Measurements from ENCODE around the gene TMEM98.

DNA sequence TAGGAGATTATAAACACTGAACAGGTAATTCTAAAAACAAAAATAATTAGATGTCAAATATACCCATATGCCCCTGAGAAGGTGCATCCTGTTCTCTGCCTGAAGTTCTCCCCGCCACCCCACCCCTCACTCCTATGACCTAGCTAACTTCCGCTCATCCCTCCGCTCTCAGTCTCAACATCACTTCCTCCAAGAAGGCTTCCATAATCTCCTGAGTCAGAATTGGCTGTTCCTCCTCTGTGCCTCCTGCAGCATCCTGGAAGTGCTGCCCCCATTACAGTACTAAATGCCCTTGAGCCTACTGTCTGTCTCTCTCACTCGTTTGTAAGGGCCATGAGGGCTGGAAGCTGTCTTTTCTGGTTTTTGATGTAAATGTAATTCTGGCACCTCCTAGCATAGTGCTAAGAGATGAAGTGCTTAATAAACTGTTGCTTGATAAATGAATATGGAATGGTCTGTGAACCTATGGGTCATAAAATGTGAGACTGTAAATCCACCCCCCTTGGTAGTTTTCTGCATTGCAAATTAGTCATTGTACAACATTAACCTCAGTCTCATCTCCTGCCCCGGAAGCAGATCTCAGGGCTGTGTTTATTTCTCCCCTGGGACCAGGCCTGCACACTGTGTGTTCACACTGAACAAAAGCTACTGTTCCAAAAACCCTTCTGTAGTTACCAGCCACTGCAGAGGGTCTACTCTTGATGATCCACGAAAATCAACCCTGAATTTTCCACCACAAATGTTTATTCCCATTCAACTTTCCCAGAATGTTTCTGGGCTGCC lies 47.1 kb upstream of the TMEM98 start:
- TF ChIP-seq, protein P1, sequence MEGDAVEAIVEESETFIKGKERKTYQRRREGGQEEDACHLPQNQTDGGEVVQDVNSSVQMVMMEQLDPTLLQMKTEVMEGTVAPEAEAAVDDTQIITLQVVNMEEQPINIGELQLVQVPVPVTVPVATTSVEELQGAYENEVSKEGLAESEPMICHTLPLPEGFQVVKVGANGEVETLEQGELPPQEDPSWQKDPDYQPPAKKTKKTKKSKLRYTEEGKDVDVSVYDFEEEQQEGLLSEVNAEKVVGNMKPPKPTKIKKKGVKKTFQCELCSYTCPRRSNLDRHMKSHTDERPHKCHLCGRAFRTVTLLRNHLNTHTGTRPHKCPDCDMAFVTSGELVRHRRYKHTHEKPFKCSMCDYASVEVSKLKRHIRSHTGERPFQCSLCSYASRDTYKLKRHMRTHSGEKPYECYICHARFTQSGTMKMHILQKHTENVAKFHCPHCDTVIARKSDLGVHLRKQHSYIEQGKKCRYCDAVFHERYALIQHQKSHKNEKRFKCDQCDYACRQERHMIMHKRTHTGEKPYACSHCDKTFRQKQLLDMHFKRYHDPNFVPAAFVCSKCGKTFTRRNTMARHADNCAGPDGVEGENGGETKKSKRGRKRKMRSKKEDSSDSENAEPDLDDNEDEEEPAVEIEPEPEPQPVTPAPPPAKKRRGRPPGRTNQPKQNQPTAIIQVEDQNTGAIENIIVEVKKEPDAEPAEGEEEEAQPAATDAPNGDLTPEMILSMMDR (IDR thresholded peaks at IDR 0.05; ENCODE audit: low read length), result no peak
- TF ChIP-seq EZH2phosphoT487 (IDR thresholded peaks at IDR 0.05; ENCODE audit: low read length), result no peak
- no peak for TF ChIP-seq EZH2 (optimal IDR thresholded peaks at IDR 0.05; ENCODE audit: low read depth, low read length)
